GM19238 (cell line): Measurements from ENCODE around the gene PLBD1.

Experiments
- DNase-seq: peaks from one replicate; pipeline ENCODE4 v3.0.0; 2011; ENCODE audit warnings: low spot score; ENCODE audit not compliant: insufficient read length

The PLBD1 gene

DNA sequence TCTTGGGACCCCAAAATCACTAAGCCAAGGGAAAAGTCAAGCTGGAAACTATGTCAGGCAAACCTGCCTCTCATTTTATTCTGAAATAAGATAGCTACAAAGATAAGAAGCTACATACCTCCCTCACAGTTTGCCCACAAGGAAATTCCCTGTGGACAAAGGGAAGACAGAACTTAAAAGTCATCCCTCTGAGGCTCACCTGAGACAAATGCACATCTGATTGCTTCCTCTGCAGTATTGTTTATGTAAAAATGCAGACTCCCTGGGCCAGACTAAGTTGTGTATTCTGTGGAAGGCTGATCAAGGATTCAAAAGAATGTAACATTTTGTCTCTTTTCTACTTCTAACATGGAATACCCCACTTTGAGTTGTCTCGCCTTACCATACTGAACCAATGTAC lies 2.5 kb upstream of the PLBD1 start:
- DNase-seq: no peak

GRCh38 chr12:14564336-14564959 lies 3.2 kb downstream of the PLBD1 start:
- DNase-seq: no peak

DNA sequence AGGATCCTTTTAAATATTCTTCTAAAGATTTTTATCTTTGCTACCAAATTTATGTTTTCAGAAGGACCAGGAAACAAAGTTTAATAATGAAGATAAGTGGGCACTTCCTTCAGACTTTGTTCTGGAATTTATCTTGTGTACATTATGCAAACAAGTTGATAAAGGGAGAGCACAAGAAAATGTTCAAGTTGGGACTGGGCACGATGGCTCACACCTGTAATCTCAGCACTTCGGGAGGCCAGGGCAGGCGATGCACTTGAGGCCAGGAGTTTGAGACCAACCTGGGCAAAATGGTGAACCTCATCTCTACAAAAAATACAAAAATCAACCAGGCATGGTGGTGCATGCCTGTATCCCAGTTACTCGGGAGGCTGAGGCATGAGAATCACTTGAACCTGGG lies 4.6 kb downstream of the PLBD1 start:
- DNase-seq: no peak

DNA sequence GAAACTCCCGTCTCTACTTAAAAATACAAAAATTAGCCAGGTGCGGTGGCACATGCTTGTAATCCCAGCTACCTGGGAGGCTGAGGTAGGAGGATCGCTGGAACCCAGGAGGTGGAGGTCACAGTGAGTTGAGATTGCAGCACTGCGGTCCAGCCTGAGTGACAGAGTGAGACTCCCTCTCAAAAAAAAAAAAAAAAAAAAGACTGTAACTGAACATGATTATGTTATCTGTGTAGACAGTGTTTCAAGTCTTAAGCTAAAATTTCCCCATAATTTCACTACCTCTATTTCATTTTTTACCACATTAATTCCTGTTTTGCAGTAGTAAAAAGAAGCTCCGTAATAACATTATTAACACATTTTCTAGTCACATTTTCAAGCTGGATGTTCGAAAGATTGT lies 5.4 kb downstream of the PLBD1 start:
- no peak for DNase-seq

GRCh38 chr12:14561677-14562238 lies 5.9 kb downstream of the PLBD1 start:
- no peak for DNase-seq

- no peak for DNase-seq
Measured at GRCh38 chr12:14560904-14561574, 6.6 kb downstream of the PLBD1 start.

GRCh38 chr12:14558473-14558959 lies 9.2 kb downstream of the PLBD1 start:
- no peak for DNase-seq

DNA sequence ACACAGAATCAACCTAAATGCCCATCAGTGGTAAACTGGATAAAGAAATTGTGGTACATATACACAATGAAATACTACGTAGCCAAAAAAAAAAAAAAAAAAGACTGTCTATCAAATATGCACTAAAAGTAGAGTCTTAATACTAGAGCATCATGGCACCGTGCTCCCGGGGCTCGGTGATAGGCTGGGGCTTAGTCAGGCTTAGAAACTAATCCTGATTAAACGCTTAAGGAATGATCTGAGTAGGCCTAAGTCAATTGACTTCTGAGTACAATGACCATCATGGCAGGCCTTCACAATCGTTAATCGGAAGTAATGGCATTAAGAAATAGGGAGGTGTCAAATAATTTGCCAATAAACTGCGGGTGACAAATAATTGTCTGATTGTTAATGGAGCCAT lies 9.7 kb downstream of the PLBD1 start:
- DNase-seq: no peak

DNA sequence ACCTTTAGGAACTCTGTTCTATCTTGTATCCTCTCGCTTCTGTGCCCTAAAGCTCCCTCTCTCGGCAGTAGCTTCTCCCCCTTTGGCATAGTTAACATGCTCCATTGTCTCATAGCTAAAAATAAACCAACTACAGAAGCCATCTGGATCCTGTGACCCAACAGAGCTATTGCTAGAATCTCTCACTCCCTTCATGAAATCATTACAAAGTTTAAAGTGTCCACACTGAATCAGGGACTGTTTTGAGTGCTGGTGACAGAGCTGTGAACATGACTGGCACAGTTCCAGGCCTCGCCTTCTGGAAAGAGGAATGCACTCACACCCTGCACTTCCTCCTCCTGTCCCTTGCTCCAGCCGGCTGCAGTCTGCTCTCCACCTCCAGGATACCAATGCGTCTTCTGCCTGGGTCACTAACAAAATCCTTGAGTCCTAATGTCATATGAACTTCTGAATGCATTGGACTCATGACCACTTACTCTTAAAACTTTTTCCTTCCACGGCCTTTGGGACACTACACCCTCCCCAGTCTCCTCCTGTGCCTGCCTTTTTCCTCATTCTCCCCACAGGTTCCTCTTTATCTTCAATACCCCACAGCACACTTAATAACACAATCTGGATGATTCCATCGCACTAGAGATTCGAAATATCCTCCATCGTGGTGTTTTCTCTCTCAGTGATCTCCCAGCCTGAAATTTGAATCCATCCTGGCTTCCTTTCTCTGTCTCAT lies 13.2 kb downstream of the PLBD1 start:
- no peak for DNase-seq

DNA sequence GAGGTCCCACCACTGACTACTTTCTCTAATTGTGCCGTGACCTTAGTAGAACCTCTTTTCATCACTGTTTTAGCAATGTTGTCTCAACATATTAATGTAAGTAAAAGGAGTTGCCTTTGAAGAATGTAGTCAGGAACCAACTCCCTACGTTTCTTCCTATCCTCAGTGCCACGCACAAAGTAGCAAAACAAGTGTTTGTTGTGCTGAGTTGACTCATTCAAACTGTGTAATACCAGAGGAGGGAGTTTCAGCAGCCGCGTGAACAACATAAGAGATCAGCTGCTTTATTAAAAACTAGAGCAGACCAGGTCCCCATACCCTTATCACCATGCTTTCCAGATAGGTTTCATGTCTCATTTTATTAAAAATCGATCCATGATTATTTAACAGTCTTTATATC lies 19.1 kb downstream of the PLBD1 start:
- DNase-seq: no peak

GRCh38 chr12:14547571-14547970 lies 20.1 kb downstream of the PLBD1 start:
- no peak for DNase-seq

DNA sequence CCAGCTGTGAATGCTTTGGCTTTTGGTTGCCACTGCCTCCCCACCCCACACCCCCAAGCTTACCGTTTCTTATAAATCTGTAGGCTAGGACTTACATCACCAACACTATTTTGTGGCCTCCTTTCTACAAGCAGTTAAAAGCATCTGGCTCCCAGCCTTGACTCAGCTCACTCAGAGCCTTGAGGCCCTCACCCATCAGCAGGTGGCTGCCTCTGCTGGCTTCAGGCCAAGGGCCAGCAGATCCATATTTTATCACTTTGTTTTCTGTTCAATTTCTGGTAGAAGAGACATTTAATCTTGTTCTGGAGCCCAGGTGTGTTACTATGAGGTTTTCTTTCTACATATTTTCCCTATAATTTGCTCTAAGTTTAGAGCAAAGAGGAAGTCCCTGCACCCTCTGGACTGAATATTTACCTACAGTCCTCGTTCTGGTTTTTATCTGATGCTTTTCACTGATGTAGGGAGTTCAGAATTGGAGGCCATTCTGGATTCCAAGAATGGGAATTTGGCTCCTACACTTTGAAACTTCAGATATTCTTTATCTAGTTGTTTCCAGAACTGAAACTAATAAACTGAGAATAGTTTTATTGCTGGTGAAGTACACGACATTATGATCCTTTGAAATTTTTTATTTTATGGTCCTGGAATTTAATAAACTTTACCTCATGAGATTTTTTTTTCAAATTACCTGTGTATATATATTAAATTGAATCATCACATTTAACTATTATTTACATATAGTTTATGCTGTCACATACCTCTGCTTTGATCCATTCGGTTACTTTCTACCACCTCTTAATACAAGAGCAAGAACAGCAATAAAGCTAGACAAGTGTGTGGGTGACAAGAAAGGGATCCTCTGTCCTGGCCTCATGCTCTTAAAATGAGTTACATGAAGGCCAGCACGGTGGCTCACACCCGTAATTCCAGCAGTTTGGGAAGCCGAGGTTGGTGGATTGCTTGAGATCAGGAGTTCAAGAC lies 22.2 kb downstream of the PLBD1 start:
- no peak for DNase-seq

- no peak for DNase-seq
Measured at GRCh38 chr12:14540801-14541462, 26.8 kb downstream of the PLBD1 start.

DNA sequence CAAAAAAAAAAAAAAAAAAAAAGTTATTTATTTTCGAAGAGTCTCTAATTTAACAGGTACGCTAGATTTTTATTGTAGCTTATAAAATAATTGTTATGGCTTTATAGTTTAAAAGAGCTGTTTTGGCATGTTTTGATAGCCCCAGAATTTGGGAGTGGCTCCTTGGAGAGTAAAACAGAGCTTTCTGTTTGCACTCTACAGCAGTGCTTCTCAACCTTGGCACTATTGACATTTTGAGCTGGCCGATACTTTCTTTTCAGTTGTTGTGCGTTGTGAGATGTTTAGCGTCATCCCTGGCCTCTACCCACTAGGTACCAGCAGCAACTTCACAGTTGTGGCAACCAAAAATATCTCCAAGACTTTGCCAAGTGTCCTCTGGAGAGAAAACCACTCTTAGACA lies 30.6 kb downstream of the PLBD1 start:
- no peak for DNase-seq

GRCh38 chr12:14532152-14532551 lies 35.5 kb downstream of the PLBD1 start:
- DNase-seq: no peak

GRCh38 chr12:14525964-14526363 lies 41.7 kb downstream of the PLBD1 start:
- no peak for DNase-seq

DNA sequence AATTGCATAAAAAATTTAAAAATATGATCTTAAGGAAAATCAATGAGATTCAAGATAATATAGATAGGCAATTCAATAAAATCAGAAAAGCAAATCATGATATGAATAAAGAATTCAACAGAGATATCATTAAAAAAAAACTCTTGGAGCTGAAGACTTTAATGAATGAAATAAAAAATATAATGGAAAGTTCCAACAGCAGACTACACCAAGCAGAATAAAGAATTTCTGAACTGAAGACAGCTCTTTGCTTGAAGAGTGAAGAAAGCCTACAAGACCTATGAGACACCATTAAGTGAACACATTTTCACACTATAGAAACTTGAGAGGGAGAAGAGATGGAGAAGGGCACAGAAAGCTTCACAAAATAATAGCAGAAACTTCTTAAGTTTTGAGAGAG lies 45.9 kb downstream of the PLBD1 start:
- DNase-seq: no peak

- DNase-seq: no peak
Measured at GRCh38 chr12:14514946-14515345, 52.7 kb downstream of the PLBD1 start.

GRCh38 chr12:14514154-14514842 lies 53.4 kb downstream of the PLBD1 start:
- DNase-seq: no peak

- no peak for DNase-seq
Measured at GRCh38 chr12:14510574-14510973, 57.1 kb downstream of the PLBD1 start.
